DND-41 (cell line): ENCODE data around the gene SPATA25.

Experiments used
- EZH2 ChIP-seq: IDR thresholded peaks from 3 replicates; pipeline ENCODE4 v1.6.1; 2012; ENCODE audit warnings: borderline replicate concordance, low read depth, mild to moderate bottlenecking, moderate library complexity, low read length, inconsistent platforms; ENCODE audit not compliant: severe bottlenecking
- TF ChIP-seq, protein P1 (sequence below): IDR thresholded peaks from 2 replicates; pipeline ENCODE4 v1.5.1; 2012; ENCODE audit warnings: borderline replicate concordance, low read length, moderate library complexity, mild to moderate bottlenecking; ENCODE audit not compliant: poor library complexity, severe bottlenecking; ENCODE audit errors: extremely low read depth

DNA sequence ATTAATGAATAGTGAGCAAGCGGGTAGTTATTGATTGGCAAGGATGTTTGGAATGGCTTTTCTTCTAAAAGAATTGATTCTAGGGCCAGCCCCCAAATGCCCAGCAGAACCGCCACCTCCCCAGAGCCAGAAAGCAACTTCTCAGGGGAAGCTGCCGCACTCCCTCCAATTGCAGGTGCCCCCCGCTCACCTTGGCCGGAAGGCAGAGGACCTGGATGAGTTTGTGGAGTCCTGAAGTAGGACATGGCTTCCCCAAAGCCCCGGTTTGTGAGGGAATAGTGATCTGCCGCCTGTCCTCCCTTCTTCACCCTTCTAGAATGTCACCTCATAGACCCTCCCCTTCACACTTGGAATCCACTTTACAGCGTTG, at the start of gene SPATA25:
- TF ChIP-seq, protein P1, sequence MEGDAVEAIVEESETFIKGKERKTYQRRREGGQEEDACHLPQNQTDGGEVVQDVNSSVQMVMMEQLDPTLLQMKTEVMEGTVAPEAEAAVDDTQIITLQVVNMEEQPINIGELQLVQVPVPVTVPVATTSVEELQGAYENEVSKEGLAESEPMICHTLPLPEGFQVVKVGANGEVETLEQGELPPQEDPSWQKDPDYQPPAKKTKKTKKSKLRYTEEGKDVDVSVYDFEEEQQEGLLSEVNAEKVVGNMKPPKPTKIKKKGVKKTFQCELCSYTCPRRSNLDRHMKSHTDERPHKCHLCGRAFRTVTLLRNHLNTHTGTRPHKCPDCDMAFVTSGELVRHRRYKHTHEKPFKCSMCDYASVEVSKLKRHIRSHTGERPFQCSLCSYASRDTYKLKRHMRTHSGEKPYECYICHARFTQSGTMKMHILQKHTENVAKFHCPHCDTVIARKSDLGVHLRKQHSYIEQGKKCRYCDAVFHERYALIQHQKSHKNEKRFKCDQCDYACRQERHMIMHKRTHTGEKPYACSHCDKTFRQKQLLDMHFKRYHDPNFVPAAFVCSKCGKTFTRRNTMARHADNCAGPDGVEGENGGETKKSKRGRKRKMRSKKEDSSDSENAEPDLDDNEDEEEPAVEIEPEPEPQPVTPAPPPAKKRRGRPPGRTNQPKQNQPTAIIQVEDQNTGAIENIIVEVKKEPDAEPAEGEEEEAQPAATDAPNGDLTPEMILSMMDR = no peak
- no peak for TF ChIP-seq EZH2
